Measurements from ENCODE around the gene DRC3.
"Not testable (repeated sequence)": the region's sequence is repeated elsewhere in the genome, so short reads cannot be mapped to it uniquely, and the experiment has no call there.

The DRC3 gene

GRCh38 chr17:17972126-17972951 lies at the start of gene DRC3, which contains the start of gene TOM1L2:
Gene DRC3 (plus strand): TSS chr17:17972862. CDS start chr17:17977599, 4,737 bp downstream.
Gene TOM1L2 (minus strand): TSS chr17:17972400. CDS start chr17:17972313, 87 bp downstream.
- peak; percentile 100 for DNase-seq (ENCODE audit: low read depth, low spot score)

- DNase-seq (ENCODE audit: low read depth, low spot score) = peak; percentile 56
Measured at GRCh38 chr17:17924131-17924856, 48.4 kb upstream of the DRC3 start.

GRCh38 chr17:17924857-17925250 lies 47.8 kb upstream of the DRC3 start:
- DNase-seq (ENCODE audit: low read depth, low spot score) = no peak

- no peak for DNase-seq (ENCODE audit: low read depth, low spot score)
Measured at GRCh38 chr17:17926036-17926435, 46.6 kb upstream of the DRC3 start.

- no peak for DNase-seq (ENCODE audit: low read depth, low spot score)
Measured at GRCh38 chr17:17926840-17927449, 45.7 kb upstream of the DRC3 start.

GRCh38 chr17:17928398-17929287 lies 44.0 kb upstream of the DRC3 start:
- peak; percentile 77 for DNase-seq (ENCODE audit: low read depth, low spot score)

- peak; percentile 53 for DNase-seq (ENCODE audit: low read depth, low spot score)
Measured at GRCh38 chr17:17929655-17930380, 42.8 kb upstream of the DRC3 start.

- DNase-seq (ENCODE audit: low read depth, low spot score) = no peak
Measured at GRCh38 chr17:17930674-17931073, 42.0 kb upstream of the DRC3 start.

- DNase-seq (ENCODE audit: low read depth, low spot score) = no peak
Measured at GRCh38 chr17:17931159-17931558, 41.5 kb upstream of the DRC3 start.

GRCh38 chr17:17933775-17934174 lies 38.9 kb upstream of the DRC3 start:
- DNase-seq (ENCODE audit: low read depth, low spot score) = peak; percentile 56

GRCh38 chr17:17934214-17934613 lies 38.4 kb upstream of the DRC3 start:
- peak; percentile 34 for DNase-seq (ENCODE audit: low read depth, low spot score)

- DNase-seq (ENCODE audit: low read depth, low spot score) = peak; percentile 54
Measured at GRCh38 chr17:17934806-17935205, 37.9 kb upstream of the DRC3 start.

GRCh38 chr17:17935321-17936271 lies 37.1 kb upstream of the DRC3 start:
- DNase-seq (ENCODE audit: low read depth, low spot score) = peak; percentile 80

GRCh38 chr17:17937201-17937853 lies 35.3 kb upstream of the DRC3 start:
- DNase-seq (ENCODE audit: low read depth, low spot score) = peak; percentile 69

GRCh38 chr17:17937958-17938357 lies 34.7 kb upstream of the DRC3 start:
- DNase-seq (ENCODE audit: low read depth, low spot score) = no peak

GRCh38 chr17:17938388-17939107 lies 34.1 kb upstream of the DRC3 start:
- DNase-seq (ENCODE audit: low read depth, low spot score) = no peak

- DNase-seq (ENCODE audit: low read depth, low spot score) = not testable (repeated sequence)
Measured at GRCh38 chr17:17939941-17940340, 32.7 kb upstream of the DRC3 start.

- DNase-seq (ENCODE audit: low read depth, low spot score) = peak; percentile 89
Measured at GRCh38 chr17:17940441-17940911, 32.2 kb upstream of the DRC3 start.

Measured in astrocyte of the hippocampus (primary cell).